Measurements from ENCODE around the gene CCDC187.

CCDC187 gene

GRCh38 chr9:136222906-136223285 lies 81.0 kb downstream of the CCDC187 start:
- peak; percentile 16 to 61 for DNase-seq

- no peak for DNase-seq
Measured at GRCh38 chr9:136222166-136222905, 81.6 kb downstream of the CCDC187 start.

GRCh38 chr9:136220017-136220729 lies 83.7 kb downstream of the CCDC187 start:
- no peak for DNase-seq

GRCh38 chr9:136219276-136219675 lies 84.6 kb downstream of the CCDC187 start:
- no peak for DNase-seq

GRCh38 chr9:136218673-136219072 lies 85.2 kb downstream of the CCDC187 start:
- DNase-seq: no peak

- no peak for DNase-seq
Measured at GRCh38 chr9:136218271-136218670, 85.6 kb downstream of the CCDC187 start.

- DNase-seq: no peak
Measured at GRCh38 chr9:136216541-136217244, 87.2 kb downstream of the CCDC187 start.

- no peak for DNase-seq
Measured at GRCh38 chr9:136213733-136214132, 90.2 kb downstream of the CCDC187 start.

GRCh38 chr9:136212345-136212950 lies 91.4 kb downstream of the CCDC187 start:
- no peak for DNase-seq

- no peak for DNase-seq
Measured at GRCh38 chr9:136211441-136212344, 92.2 kb downstream of the CCDC187 start.

GRCh38 chr9:136211006-136211405 lies 92.9 kb downstream of the CCDC187 start:
- DNase-seq: no peak

GRCh38 chr9:136210276-136210675 lies 93.6 kb downstream of the CCDC187 start:
- no peak for DNase-seq

GRCh38 chr9:136209786-136210185 lies 94.1 kb downstream of the CCDC187 start:
- DNase-seq: no peak

- no peak for DNase-seq
Measured at GRCh38 chr9:136209232-136209631, 94.7 kb downstream of the CCDC187 start.

- DNase-seq: no peak
Measured at GRCh38 chr9:136208675-136209074, 95.2 kb downstream of the CCDC187 start.

GRCh38 chr9:136207616-136208015 lies 96.3 kb downstream of the CCDC187 start:
- no peak for DNase-seq

- DNase-seq: no peak
Measured at GRCh38 chr9:136206602-136207275, 97.2 kb downstream of the CCDC187 start.

GRCh38 chr9:136205707-136205992 lies 98.2 kb downstream of the CCDC187 start:
- DNase-seq: no peak

- DNase-seq: no peak
Measured at GRCh38 chr9:136204838-136205706, 98.8 kb downstream of the CCDC187 start, which contains the start of gene LHX3. Gene LHX3 (minus strand): TSS chr9:136205128. CDS start chr9:136205012, 116 bp downstream.

GRCh38 chr9:136204145-136204805 lies 99.6 kb downstream of the CCDC187 start:
- DNase-seq: no peak
